Measurements from ENCODE around the gene ARL6IP5. TPM values are rescaled to one million over a fixed set of nuclear protein-coding genes. Genes with fewer than 3 reads are reported as not detected.

Gene ARL6IP5
- 100 to 1,000 TPM in 1 of 4 donors, 10 to 100 TPM in 3; 74.4 to 131 (median 92.3) TPM for polyA plus RNA-seq (ENCODE audit: insufficient read length in 4 of 4)

- DNase-seq (ENCODE audit: low read depth in 4 of 4, low spot score in 2 of 4), result peak in 3 of 4 donors; percentile 68 to 79 (median 75)
Measured at GRCh38 chr3:69084326-69085167, at the start of gene ARL6IP5. Gene ARL6IP5 (plus strand): TSS chr3:69084937. CDS start chr3:69085048, 111 bp downstream.

DNA sequence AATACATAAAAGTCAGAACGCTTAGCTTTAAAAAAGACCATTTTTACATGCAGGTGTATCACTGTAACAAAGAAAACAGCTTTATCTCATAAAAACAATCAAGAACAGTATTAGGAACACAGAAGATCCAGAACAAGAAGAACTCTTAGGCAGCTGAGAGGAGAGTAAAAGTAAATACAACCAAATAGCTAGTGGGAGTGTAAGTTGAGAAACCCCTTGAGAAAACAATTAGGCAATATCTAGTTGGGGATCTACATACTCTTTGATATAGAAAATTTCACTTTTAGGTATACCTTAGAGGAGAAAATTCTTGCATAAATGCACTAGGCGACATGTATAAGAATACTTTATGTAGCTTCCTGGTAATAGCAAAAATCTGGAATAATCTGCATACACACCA lies 40.1 kb upstream of the ARL6IP5 start:
- no peak for DNase-seq (ENCODE audit: low read depth in 4 of 4, low spot score in 2 of 4)

DNA sequence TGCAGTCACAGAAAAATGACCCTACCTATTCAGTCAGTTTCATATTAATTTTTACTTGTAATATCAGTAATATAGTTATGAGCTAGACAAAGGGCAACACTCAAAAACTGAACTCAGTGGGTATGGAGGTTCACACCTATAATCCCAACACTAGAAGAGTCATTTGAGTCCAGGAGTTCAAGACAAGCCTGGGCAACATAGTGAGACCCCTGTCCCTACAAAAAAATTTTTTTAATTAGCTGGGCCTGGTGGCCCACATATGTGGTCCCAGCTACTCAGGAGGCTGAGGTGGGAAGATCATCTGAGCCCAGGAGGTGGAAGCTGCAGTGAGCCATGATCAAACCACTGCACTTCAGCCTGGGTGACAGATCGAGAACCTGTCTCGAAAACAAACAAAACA lies 35.7 kb upstream of the ARL6IP5 start:
- DNase-seq (ENCODE audit: low read depth in 4 of 4, low spot score in 2 of 4), result no peak

GRCh38 chr3:69051756-69052471 lies 32.8 kb upstream of the ARL6IP5 start, which contains the start of gene TMF1:
Gene TMF1 (minus strand): TSS chr3:69052333. CDS start chr3:69052086, 247 bp downstream.
- peak; percentile 95 to 98 (median 97) for DNase-seq (ENCODE audit: low read depth in 4 of 4, low spot score in 2 of 4)

DNA sequence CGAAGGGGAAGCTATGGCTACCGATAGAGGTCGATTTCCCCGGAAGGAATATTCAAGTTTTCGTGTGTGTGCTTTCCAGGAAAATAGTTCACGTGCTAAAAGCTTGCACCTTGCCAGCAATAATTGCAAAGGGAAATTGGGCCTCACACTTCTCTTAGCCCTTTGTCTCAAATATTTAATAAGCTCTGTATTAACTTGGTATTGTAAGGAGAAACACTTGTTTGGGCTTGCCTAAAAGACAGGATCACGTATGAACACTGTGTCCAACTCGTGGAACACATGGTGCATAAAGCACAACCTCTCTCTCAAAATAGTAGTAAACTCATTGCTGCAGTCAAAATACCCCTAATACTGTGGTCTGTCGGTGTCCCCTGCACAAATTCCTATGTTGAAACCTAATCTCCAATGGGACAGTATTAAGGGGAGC lies 32.3 kb upstream of the ARL6IP5 start:
- DNase-seq (ENCODE audit: low read depth in 4 of 4, low spot score in 2 of 4), result no peak

GRCh38 chr3:69058180-69058946 lies 26.4 kb upstream of the ARL6IP5 start:
- no peak for DNase-seq (ENCODE audit: low read depth in 4 of 4, low spot score in 2 of 4)

DNA sequence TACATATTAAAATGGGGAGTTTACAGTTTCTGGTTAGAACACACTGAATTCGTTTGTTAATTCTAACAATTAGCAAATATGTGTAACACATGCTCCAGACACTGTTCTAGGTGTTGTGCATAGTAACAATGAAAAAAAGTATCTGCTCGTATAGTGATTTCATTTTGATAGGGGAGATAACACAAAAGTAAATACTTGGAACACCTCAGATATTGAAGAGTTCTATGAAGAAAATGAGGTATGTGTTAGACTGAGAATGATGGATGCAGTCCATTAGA lies 25.9 kb upstream of the ARL6IP5 start:
- DNase-seq (ENCODE audit: low read depth in 4 of 4, low spot score in 2 of 4), result no peak

- no peak for DNase-seq (ENCODE audit: low read depth in 4 of 4, low spot score in 2 of 4)
Measured at GRCh38 chr3:69059688-69060087, 25.0 kb upstream of the ARL6IP5 start.

- DNase-seq (ENCODE audit: low read depth in 4 of 4, low spot score in 2 of 4), result no peak
Measured at GRCh38 chr3:69063636-69064035, 21.1 kb upstream of the ARL6IP5 start.

DNA sequence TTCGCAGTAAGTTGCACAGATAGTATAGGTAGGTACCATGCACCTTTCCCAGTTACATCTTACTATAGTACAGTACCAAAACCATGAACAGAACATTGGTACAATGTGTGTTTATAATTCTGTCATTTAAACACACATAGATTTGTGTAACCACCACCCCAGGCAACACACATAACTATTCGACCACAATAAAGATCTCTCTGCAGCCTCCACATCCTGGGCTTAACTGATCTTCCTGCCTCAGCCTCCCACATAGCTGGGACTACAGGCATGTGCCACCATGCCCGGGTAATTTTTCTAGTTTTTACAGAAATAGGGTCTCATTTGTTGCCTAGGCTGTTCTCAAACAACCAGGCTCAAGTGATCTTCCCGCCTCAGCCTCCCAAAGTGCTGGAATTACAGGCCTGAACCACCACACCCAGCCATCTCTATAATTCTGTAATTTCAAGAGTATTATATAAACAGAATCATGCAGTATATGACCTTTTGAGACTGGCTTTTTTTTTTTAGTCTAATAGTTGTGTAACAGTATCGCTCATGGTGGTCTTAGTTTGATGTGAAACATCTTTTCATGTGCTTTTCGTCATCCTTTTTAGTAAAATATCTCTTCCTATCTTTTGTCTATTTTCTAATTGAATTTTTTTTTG lies 19.3 kb upstream of the ARL6IP5 start:
- no peak for DNase-seq (ENCODE audit: low read depth in 4 of 4, low spot score in 2 of 4)

DNA sequence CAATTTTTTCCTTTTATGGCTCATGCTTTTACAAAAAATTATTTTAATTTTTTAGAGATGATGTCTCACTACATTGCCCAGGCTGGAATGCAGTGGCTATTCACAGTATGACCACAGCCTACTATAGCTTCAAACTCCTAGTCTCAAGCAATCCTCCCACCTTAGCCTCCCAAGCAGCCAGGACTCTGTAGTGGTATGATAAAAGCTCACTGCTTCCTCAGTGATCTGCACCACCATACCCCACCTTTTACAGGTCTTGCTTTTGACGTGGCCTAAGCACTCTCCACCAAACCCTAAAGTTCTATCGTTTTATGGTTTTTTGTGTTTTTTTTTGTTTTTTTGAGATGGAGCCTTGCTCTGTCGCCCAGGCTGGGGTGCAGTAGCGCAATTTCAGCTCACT lies 18.6 kb upstream of the ARL6IP5 start:
- DNase-seq (ENCODE audit: low read depth in 4 of 4, low spot score in 2 of 4), result no peak

GRCh38 chr3:69072928-69073327 lies 11.8 kb upstream of the ARL6IP5 start:
- DNase-seq (ENCODE audit: low read depth in 4 of 4, low spot score in 2 of 4), result no peak

DNA sequence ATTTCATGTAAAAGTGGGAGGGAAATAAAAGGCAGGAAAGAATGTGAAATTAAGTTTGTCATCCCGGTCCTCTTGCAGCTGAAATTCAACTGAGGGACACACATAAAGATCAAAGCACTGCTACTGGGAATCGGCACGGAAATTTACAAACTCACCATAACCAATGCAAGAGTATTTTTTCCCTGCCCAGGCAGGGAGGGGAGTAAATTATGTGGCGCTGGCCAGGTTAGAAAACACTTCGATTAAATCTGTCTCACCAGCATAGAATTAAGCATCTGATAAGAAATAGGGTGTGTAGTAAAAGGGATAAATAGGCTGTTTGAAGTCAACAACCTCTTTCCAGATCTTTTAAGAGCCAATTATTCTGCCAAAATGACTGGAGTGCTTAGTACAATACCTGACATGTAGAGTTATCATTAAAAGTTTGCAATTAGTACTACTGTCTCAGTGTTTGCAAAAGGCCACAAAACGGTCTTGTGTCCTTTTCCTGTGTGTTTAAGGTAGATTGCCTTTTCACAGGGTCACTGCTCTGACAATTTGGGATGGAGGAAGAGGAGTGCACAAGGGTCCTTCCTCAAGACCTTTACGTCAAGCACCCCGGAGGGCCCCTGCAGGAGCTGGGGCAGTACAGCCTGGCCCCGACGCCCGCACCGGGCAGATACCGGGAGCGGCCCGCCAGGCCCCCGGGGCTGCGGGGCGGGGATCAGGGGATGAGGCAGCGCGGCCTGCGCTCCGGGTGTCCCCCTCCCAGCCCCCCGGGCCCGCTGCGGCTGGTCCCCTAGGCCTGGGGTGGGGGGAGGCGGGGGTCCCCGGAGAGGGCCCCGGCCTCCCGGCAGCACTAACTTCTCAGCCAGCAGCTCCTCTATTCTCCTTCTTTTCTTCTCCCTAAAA lies 5.2 kb upstream of the ARL6IP5 start:
- peak in 1 of 4 donors; percentile 23 for DNase-seq (ENCODE audit: low read depth in 4 of 4, low spot score in 2 of 4)

- peak in 2 of 4 donors; percentile 66 to 79 for DNase-seq (ENCODE audit: low read depth in 4 of 4, low spot score in 2 of 4)
Measured at GRCh38 chr3:69080233-69080920, 4.4 kb upstream of the ARL6IP5 start, which contains the start of gene UBA3. Gene UBA3 (minus strand): TSS chr3:69080365. CDS start chr3:69080353, 12 bp downstream.

- DNase-seq (ENCODE audit: low read depth in 4 of 4, low spot score in 2 of 4), result no peak
Measured at GRCh38 chr3:69081583-69082262, 3.0 kb upstream of the ARL6IP5 start.

GRCh38 chr3:69082361-69082760 lies 2.4 kb upstream of the ARL6IP5 start:
- DNase-seq (ENCODE audit: low read depth in 4 of 4, low spot score in 2 of 4), result no peak

DNA sequence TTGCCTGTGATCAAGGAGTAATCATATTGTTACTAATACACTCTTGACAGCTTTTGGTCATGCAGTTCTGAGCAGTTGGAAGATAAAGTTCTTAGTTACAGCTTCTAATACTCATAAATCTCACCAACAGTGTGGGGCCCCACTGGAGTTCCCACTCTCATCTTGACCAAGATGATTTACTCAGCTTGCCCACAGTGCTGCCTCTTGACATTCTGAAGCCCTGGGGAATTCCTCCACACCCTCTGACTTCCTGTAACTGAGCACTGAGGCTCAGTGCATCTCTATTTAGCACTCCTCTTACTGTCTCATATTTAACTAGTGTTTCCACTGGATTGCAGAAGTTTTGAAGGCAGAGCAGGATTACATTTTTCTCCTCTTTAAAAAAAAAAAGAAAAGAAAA lies 1.9 kb upstream of the ARL6IP5 start:
- peak in 1 of 4 donors; percentile 23 for DNase-seq (ENCODE audit: low read depth in 4 of 4, low spot score in 2 of 4)

DNA sequence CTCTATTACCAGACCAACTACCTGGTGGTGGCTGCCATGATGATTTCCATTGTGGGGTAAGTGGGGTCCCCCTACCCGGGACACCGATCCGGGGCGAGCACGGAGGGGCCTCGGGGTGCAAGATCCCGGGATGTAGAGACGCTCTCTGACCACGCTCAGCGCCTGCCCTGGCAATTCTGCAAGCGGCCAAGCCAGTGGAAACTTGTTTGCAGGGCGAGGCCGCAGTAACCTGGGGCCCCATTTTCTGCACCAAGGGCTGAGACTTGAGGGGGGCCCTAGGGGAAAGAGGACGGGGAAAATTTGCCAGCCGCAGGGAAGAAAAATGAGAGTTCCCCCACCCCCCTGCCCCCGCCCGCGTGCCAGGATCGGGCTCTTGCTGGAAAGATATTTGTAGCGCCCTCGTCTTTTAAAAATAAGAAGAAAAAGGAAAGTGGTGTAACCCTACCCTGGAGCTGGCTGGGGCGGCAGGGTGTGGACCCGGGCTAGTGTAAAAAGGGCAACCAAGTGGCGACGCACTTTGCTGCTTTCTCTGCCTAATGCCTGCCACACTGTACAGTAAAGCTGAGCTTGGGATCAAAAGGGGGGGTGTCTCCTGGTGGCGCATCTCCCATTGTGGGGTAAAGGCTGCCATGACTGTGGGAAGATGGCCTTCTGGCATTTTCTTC lies 563 bp downstream of the ARL6IP5 start:
- DNase-seq (ENCODE audit: low read depth in 4 of 4, low spot score in 2 of 4), result no peak

Data from left renal cortex interstitium (tissue), 4 donors.